Endothelial cell of umbilical vein (primary cell): ENCODE measurements around the gene MTREX. TPM values are rescaled to one million over a fixed set of nuclear protein-coding genes. Genes with fewer than 3 reads are reported as not detected.

Experiments used
- BruUV-seq: library from RNA; stranded (reverse); fragments of 400-500 nt; replicated peaks from 2 replicates; lab custom pipeline; 2021; lab: Mats Ljungman, UMichigan
- CTCF ChIA-PET: fragments of 300-600, 350-600 bp; sonication (Branson Sonifier 250); formaldehyde crosslinking; loops from one replicate; lab custom pipeline; 2021; ENCODE audit warnings: antibody characterized with exemption, inconsistent platforms; lab: Charles Lee
- POLR2A ChIA-PET: fragments of 300-600, 350-600 bp; sonication (Branson Sonifier 250); formaldehyde crosslinking; loops from one replicate; lab custom pipeline; 2021; ENCODE audit warnings: antibody characterized with exemption, inconsistent platforms; lab: Charles Lee
- DNase-seq: peaks from one replicate; pipeline ENCODE4 v3.0.0-alpha.2; 2011; ENCODE audit warnings: low read depth, low spot score
- FAIRE-seq: peaks from 2 replicates; lab custom pipeline; 2011; peaks lifted over from hg19 to GRCh38; lab: Jason Lieb, UNC
- H2AFZ ChIP-seq: 2 replicates; pipeline ENCODE4 v1.6.0; 2012; ENCODE audit warnings: low read depth, low read length, control low read depth, inconsistent platforms
- H3K27ac ChIP-seq: 2 replicates; pipeline ENCODE4 v1.5.1; 2011; ENCODE audit warnings: low read depth, mild to moderate bottlenecking, control low read depth, low read length, moderate library complexity; ENCODE audit not compliant: insufficient read depth
- H3K27me3 ChIP-seq, 2 experiments: 2 replicates each; pipeline versions ENCODE4 v1.6.0 to v1.6.1; 2011; ENCODE audit warnings: low read length in 2 of 2, mixed read lengths in 1 of 2; ENCODE audit not compliant: control insufficient read depth in 2 of 2, insufficient read depth in 2 of 2
- H3K36me3 ChIP-seq, 2 experiments: 2 replicates in 1 of 2; 3 replicates in 1 of 2; pipeline ENCODE4 v1.5.1; 2011; ENCODE audit warnings: low read length in 2 of 2, mild to moderate bottlenecking in 1 of 2, moderate library complexity in 1 of 2; ENCODE audit not compliant: control insufficient read depth in 2 of 2, insufficient read depth in 2 of 2; ENCODE audit errors: extremely low read depth in 1 of 2
- H3K4me1 ChIP-seq: 3 replicates; pipeline ENCODE4 v1.5.1; 2011; ENCODE audit warnings: mild to moderate bottlenecking, low read length; ENCODE audit not compliant: control insufficient read depth, insufficient read depth; ENCODE audit errors: extremely low read depth
- H3K4me2 ChIP-seq: 2 replicates; pipeline ENCODE4 v1.6.1; 2011; ENCODE audit warnings: low read length, control low read depth, mixed read lengths; ENCODE audit not compliant: insufficient read depth
- H3K4me3 ChIP-seq, 3 experiments: fragments of 200-600 bp in 1 of 3; sonication (generic), shearing (Covaris generic) in 1 of 3; replicated peaks in 1 of 3; 2 replicates each; pipeline ENCODE4 v1.5.1; 2011 to 2016; ENCODE audit warnings: control low read depth in 3 of 3, low read length in 3 of 3, mild to moderate bottlenecking in 2 of 3, inconsistent platforms in 1 of 3, low read depth in 1 of 3, moderate library complexity in 1 of 3; ENCODE audit not compliant: insufficient read depth in 1 of 3
- H3K79me2 ChIP-seq: 2 replicates; pipeline ENCODE4 v1.6.0; 2012; ENCODE audit warnings: low read length, inconsistent platforms; ENCODE audit not compliant: control insufficient read depth, insufficient read depth
- H3K9ac ChIP-seq: replicated peaks from 2 replicates; pipeline ENCODE3; 2011; ENCODE audit warnings: low read length, control low read depth; ENCODE audit not compliant: insufficient read depth; ENCODE audit errors: extremely low read depth
- H3K9me1 ChIP-seq: replicated peaks from 3 replicates; pipeline ENCODE4 v1.6.0; 2011; ENCODE audit warnings: mild to moderate bottlenecking, low read length; ENCODE audit not compliant: control insufficient read depth, insufficient read depth; ENCODE audit errors: extremely low read depth
- H3K9me3 ChIP-seq: replicated peaks from 2 replicates; pipeline ENCODE4 v1.5.1; 2012; ENCODE audit warnings: low read length, inconsistent platforms; ENCODE audit not compliant: control insufficient read depth, insufficient read depth
- H4K20me1 ChIP-seq: replicated peaks from 2 replicates; pipeline ENCODE3; 2011; ENCODE audit warnings: mild to moderate bottlenecking, low read length; ENCODE audit not compliant: control insufficient read depth, insufficient read depth; ENCODE audit errors: extremely low read depth
- CTCF ChIP-seq, 2 donors: IDR thresholded peaks; 1 replicate in 1 of 2; 2 replicates in 1 of 2; pipeline ENCODE4 v1.5.1; 2011; ENCODE audit warnings: low read length in 2 of 2, mild to moderate bottlenecking in 2 of 2, moderate library complexity in 2 of 2, control low read depth in 1 of 2, inconsistent platforms in 1 of 2, low read depth in 1 of 2; ENCODE audit not compliant: insufficient read depth in 1 of 2; ENCODE audit errors: extremely low read depth in 1 of 2
- EZH2 ChIP-seq: IDR thresholded peaks from 2 replicates; pipeline ENCODE4 v1.6.1; 2012; ENCODE audit warnings: borderline replicate concordance, low read depth, mild to moderate bottlenecking, moderate library complexity, low read length, inconsistent platforms; ENCODE audit not compliant: severe bottlenecking
- FOS ChIP-seq: IDR thresholded peaks from 2 replicates; pipeline ENCODE4 v1.6.1; 2011; ENCODE audit warnings: mild to moderate bottlenecking, low read length, moderate library complexity, borderline replicate concordance; ENCODE audit not compliant: insufficient read depth
- GATA2 ChIP-seq: IDR thresholded peaks from 2 replicates; pipeline ENCODE4 v1.7.0; 2011; ENCODE audit warnings: low read depth, mild to moderate bottlenecking, moderate library complexity, mixed read lengths, low read length; ENCODE audit not compliant: insufficient read length, insufficient read depth
- JUN ChIP-seq: IDR thresholded peaks from 2 replicates; pipeline ENCODE4 v1.6.1; 2011; ENCODE audit warnings: borderline replicate concordance, low read depth; ENCODE audit not compliant: insufficient read length, insufficient read depth
- MAX ChIP-seq: IDR thresholded peaks from 2 replicates; pipeline ENCODE4 v1.6.1; 2011; ENCODE audit not compliant: insufficient read depth, insufficient read length
- MYC ChIP-seq: IDR thresholded peaks from one replicate; pipeline ENCODE4 v1.6.1; 2011; ENCODE audit warnings: mild to moderate bottlenecking, low read depth, low read length
- POLR2A ChIP-seq: IDR thresholded peaks from 2 replicates; pipeline ENCODE4 v1.6.1; 2012; ENCODE audit warnings: low read depth, mild to moderate bottlenecking, control low read depth, low read length
- POLR2AphosphoS5 ChIP-seq: IDR thresholded peaks from 2 replicates; pipeline ENCODE4 v1.6.1; 2012; ENCODE audit warnings: low read depth, mild to moderate bottlenecking, control low read depth, low read length, moderate library complexity; ENCODE audit not compliant: insufficient read depth
- dilution Hi-C: fragments of 300-500 bp; cut with MboI; formaldehyde crosslinking; loops from one replicate; pipeline ENCODE4 v1.15.0; 2019; ENCODE audit warnings: low sequenced_read_pairs; ENCODE audit not compliant: extremely low pct_ligation_motif_present
- intact Hi-C: fragments of 100-400 bp; cut with micrococcal nuclease; formaldehyde crosslinking; loops from one replicate; pipeline ENCODE4 v1.10.0; 2022
- polyA plus RNA-seq, 4 experiments: library from polyadenylated mRNA; depleted of rRNA in 3 of 4; stranded (reverse) in 3 of 4; unstranded in 1 of 4; fragments of >200 nt; gene quantifications; 2 replicates each; pipeline versions ENCODE4 v1.2.1 to v1.2.3, GENCODE V29; 2011 to 2012; ENCODE audit warnings: missing spikeins in 1 of 4
- total RNA-seq: library from RNA; stranded (reverse); gene quantifications from 2 replicates; pipeline ENCODE4 v1.2.3, GENCODE V29; 2021

The MTREX gene
- total and polyA plus RNA-seq, 2 donors (not counting 3 experiments of a cell fraction or from before 2014, with no cell fraction given): 9.8 to 76.3 TPM

GRCh38 chr5:55331321-55331720 lies 23.5 kb downstream of the MTREX start:
- POLR2A ChIA-PET: no interaction called here
- Histone ChIP-seq H3K79me2 (peaks cover 41% of the 10 kb centered on the region), H3K9me3 (no peaks in the 10 kb centered on the region), H3K4me3 (no peak overlapping the region), H4K20me1 (peaks cover 2% of the 10 kb centered on the region), H3K9me1 (no peaks in the 10 kb centered on the region), H3K9ac (no peak overlapping the region), H3K27ac (no peak overlapping the region), H3K4me2 (no peak overlapping the region), H3K27me3 (no peaks in the 10 kb centered on the region), H3K36me3 (peaks cover 0 to 11% of the 10 kb centered on the region in 2 experiments), H3K4me1 (no peaks in the 10 kb centered on the region), H2AFZ (no peak overlapping the region)
- DNase-seq (no peak), FAIRE-seq (no peak)
- TF ChIP-seq GATA2 (no peak), JUN (no peak), EZH2 (no peak), MAX (no peak), CTCF (IDR thresholded peaks at IDR 0.05; ENCODE audit: extremely low read depth in 1 of 2, insufficient read depth in 1 of 2, low read depth in 1 of 2, low read length in 2 of 2) (no peak), POLR2AphosphoS5 (no peak), FOS (no peak), POLR2A (no peak), MYC (no peak)
- intact Hi-C loops (no loop called here), dilution Hi-C loops (no loop called here)
- CTCF ChIA-PET: no interaction called here
- no TSS peak for BruUV-seq
